Testis (tissue), 3 donors: Measurements from ENCODE around the gene LIN28A. TPM values are rescaled to one million over a fixed set of nuclear protein-coding genes. Genes with fewer than 3 reads are reported as not detected.

Experiments
- DNase-seq: peaks from one replicate; pipeline ENCODE4 v3.0.0-alpha.2; 2019
- H3K27ac ChIP-seq, 2 donors: fragments of 200-600 bp; sonication (generic); one replicate each; pipeline ENCODE4 v1.5.1; 2019
- H3K27me3 ChIP-seq: fragments of 200-600 bp; sonication (generic); one replicate; pipeline ENCODE4 v1.5.1; 2019
- H3K36me3 ChIP-seq: fragments of 200-600 bp; sonication (generic); one replicate; pipeline ENCODE4 v1.5.1; 2017; ENCODE audit warnings: low read depth; ENCODE audit errors: missing control alignments
- H3K4me1 ChIP-seq: fragments of 200-600 bp; sonication (generic); one replicate; pipeline ENCODE4 v1.5.1; 2019
- H3K4me3 ChIP-seq, 2 donors: fragments of 200-600 bp; sonication (generic); one replicate each; pipeline ENCODE4 v1.5.1; 2017 to 2019
- H3K9me3 ChIP-seq: fragments of 200-600 bp; sonication (generic); one replicate; pipeline ENCODE4 v1.5.1; 2017
- CTCF ChIP-seq, 3 experiments: fragments of 450-650 bp in 2 of 3; fragments of 200-600 bp in 1 of 3; sonication (generic) in 1 of 3; IDR thresholded peaks; one replicate each; pipeline ENCODE4 v1.5.1; 2016 to 2019; ENCODE audit warnings: antibody characterized with exemption in 3 of 3, mild to moderate bottlenecking in 2 of 3, moderate library complexity in 1 of 3
- POLR2A ChIP-seq: fragments of 450-650 bp; IDR thresholded peaks from one replicate; pipeline ENCODE4 v1.6.1; 2017; ENCODE audit warnings: antibody characterized with exemption, mild to moderate bottlenecking, moderate library complexity
- WGBS, 2 donors: methylation state at CpG; one replicate each; pipeline ENCODE4 v1.1.5; 2018; 5-methylcytosine and 5-hydroxymethylcytosine counted together
- intact Hi-C: fragments of 100-400 bp; cut with DNase I; formaldehyde crosslinking; loops from one replicate; pipeline ENCODE4 v1.15.1; 2023; ENCODE audit warnings: low total_unique reads
- polyA plus RNA-seq: library from polyadenylated mRNA; stranded (reverse); fragments of 350-450 nt; fragmentation: Illumina TruSeq; extraction: RNeasy Lipid Tissue Mini Kit (QIAGEN cat#74804); gene quantifications from one replicate; pipeline ENCODE4 v1.2.3, GENCODE V29; 2014; ENCODE audit warnings: low read depth, low replicate concordance; ENCODE audit not compliant: insufficient read depth
- total RNA-seq, 2 donors: library from RNA; depleted of rRNA; stranded (reverse); fragments of >200 nt; gene quantifications; one replicate each; pipeline ENCODE4 v1.2.3, GENCODE V29; 2016

LIN28A gene
- total and polyA plus RNA-seq, 3 donors from 2014 or later: 1.5 to 3.9 (median 3.6) TPM

GRCh38 chr1:26475989-26476388, 65.4 kb downstream of the LIN28A start:
- Histone ChIP-seq H3K9me3 (no peaks in the 10 kb centered on the region), H3K27ac (no peak overlapping the region), H3K4me3 (no peak overlapping the region), H3K36me3 (no peaks in the 10 kb centered on the region), H3K27me3 (no peaks in the 10 kb centered on the region), H3K4me1 (peaks cover 15% of the 10 kb centered on the region)
- intact Hi-C loops: no loop called here
- no peak for DNase-seq
- WGBS, 2 donors: 81 to 83% methylated on average over 3 of the region's 3 CpGs
- TF ChIP-seq CTCF (IDR thresholded peaks at IDR 0.05) (no peak), POLR2A (no peak)

GRCh38 chr1:26476958-26477357, 66.3 kb downstream of the LIN28A start:
- Histone ChIP-seq H3K36me3 (no peaks in the 10 kb centered on the region), H3K4me3 (no peak overlapping the region), H3K27me3 (no peaks in the 10 kb centered on the region), H3K27ac (no peak overlapping the region), H3K9me3 (no peaks in the 10 kb centered on the region), H3K4me1 (peaks cover 10% of the 10 kb centered on the region)
- intact Hi-C loops: no loop called here
- no peak for DNase-seq
- 85 to 87% methylated on average over 4 of the region's 4 CpGs for WGBS, 2 donors
- TF ChIP-seq CTCF (IDR thresholded peaks at IDR 0.05): no peak
- no peak for TF ChIP-seq POLR2A

- 84 to 87% methylated on average over 8 of the region's 8 CpGs for WGBS, 2 donors
- Histone ChIP-seq H3K27ac (no peak overlapping the region), H3K27me3 (no peaks in the 10 kb centered on the region), H3K9me3 (no peaks in the 10 kb centered on the region), H3K4me3 (no peak overlapping the region), H3K36me3 (no peaks in the 10 kb centered on the region), H3K4me1 (peaks cover 10% of the 10 kb centered on the region)
- no peak for DNase-seq
- intact Hi-C loops: no loop called here
- TF ChIP-seq POLR2A (no peak), CTCF (IDR thresholded peaks at IDR 0.05) (no peak)
These were observed 67.0 kb downstream of the LIN28A start for GRCh38 chr1:26477446-26478152.

- no peak for DNase-seq
These were observed 67.5 kb downstream of the LIN28A start for GRCh38 chr1:26478159-26478558.

More at GRCh38 chr1:26478159-26478558, 67.5 kb downstream of the LIN28A start:
- Histone ChIP-seq H3K27me3 (no peaks in the 10 kb centered on the region), H3K27ac (no peak overlapping the region), H3K9me3 (no peaks in the 10 kb centered on the region), H3K4me3 (no peak overlapping the region), H3K36me3 (no peaks in the 10 kb centered on the region), H3K4me1 (peaks cover 10% of the 10 kb centered on the region)
- no peak for TF ChIP-seq CTCF (IDR thresholded peaks at IDR 0.05)
- TF ChIP-seq POLR2A: no peak
- intact Hi-C loops: no loop called here
- 75 to 85% methylated on average over 3 of the region's 3 CpGs for WGBS, 2 donors
